ENCODE data around the gene AHNAK2.

- TF ChIP-seq CTCF (IDR thresholded peaks at IDR 0.05): no peak
- no peak for TF ChIP-seq ZFX (IDR thresholded peaks at IDR 0.05; ENCODE audit: borderline replicate concordance)
Observed at GRCh38 chr14:104931771-104932675, 46.2 kb downstream of the AHNAK2 start.

All from 22Rv1 (cell line).